ENCODE data around the gene THOC1.
"Not testable (repeated sequence)": the region's sequence is repeated elsewhere in the genome, so short reads cannot be mapped to it uniquely, and the experiment has no call there.

The THOC1 gene, protein sequence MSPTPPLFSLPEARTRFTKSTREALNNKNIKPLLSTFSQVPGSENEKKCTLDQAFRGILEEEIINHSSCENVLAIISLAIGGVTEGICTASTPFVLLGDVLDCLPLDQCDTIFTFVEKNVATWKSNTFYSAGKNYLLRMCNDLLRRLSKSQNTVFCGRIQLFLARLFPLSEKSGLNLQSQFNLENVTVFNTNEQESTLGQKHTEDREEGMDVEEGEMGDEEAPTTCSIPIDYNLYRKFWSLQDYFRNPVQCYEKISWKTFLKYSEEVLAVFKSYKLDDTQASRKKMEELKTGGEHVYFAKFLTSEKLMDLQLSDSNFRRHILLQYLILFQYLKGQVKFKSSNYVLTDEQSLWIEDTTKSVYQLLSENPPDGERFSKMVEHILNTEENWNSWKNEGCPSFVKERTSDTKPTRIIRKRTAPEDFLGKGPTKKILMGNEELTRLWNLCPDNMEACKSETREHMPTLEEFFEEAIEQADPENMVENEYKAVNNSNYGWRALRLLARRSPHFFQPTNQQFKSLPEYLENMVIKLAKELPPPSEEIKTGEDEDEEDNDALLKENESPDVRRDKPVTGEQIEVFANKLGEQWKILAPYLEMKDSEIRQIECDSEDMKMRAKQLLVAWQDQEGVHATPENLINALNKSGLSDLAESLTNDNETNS

DNA sequence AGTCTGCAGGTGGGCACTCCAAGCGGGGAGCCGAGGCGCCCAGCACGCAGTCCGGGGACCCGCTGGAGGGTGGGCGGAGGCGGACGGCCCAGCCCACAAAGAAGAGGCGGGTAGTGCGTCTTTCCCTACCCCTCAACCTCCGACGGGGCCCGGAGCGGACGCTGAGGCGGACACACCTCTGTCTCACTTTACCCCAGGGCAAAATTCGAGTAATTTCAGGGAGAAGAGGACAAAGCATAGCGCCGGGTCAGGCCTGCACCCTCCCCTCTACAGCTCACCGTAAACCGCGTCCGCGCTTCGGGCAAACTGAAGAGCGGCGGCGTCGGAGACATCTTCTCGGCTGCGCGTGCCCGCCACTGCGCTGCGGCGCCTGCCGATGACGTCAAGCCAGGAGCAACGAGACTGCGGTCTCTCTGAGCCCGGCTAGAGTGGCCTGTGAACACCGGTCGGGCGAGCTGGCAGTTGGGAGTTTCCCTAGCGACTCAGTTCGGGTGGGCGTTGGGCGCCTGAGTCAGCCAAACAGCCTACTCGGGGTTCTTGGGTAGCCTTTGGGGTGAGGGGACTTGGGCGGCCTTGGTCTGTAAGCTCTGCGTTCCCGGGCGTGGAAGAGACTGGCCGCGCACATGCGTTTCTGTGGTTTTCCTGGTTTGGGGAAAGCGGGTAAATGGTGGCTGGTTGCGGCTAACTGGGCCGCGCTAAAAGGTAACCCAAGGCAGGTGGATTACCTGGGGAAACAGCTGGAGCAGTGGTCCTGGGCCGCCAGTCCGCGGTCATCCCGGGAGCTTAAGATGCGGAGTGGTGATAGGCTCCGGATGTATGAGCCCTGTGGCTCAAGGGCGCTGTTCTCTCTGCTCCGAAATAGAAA is at the start of gene THOC1:
THOC1 (minus strand) TSS at position 360 of the 865 bp plus-strand sequence; CDS start at position 332, 28 bp downstream.
- DNase-seq (ENCODE audit: low spot score) = peak; percentile 77

DNA sequence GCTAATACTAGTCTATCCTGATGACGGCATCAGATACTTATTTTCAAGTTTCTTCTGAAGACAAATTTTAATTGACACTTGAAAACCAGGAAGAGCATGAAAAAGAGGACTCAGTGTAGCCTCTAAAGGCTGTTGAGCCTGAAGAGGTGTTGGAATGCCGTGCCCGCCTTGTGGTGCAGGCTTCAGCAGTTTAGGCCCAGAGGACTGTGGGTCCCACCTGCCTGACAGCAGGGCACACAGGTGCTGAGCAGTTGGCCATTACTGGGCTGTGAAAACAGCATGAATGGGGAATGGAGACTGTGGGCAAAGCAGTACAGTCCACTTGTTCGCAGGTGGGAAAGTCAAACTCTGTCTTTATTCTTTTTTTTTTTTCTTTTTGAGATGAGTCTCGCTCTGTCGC is 49.8 kb upstream of the THOC1 start:
- no peak for DNase-seq (ENCODE audit: low spot score)

DNA sequence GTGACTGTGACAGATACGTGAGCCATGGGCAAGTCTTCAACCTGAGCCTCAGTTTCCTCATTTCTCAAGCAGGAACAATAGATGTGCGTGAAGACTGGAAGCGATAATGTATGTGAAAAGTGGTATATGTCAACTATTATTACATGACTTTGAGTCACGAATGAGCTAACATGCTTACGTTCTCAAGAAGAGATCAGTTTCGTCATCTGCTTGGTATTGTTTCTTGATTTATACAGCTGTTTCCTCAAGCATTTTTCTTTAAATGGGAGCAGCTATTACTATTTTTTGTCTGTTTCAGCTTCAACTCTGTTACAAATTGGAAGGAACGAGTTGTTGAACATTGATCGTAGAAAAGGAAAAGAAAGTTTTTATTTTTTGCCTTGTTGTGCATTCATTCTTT is 48.5 kb upstream of the THOC1 start:
- DNase-seq (ENCODE audit: low spot score) = no peak

DNA sequence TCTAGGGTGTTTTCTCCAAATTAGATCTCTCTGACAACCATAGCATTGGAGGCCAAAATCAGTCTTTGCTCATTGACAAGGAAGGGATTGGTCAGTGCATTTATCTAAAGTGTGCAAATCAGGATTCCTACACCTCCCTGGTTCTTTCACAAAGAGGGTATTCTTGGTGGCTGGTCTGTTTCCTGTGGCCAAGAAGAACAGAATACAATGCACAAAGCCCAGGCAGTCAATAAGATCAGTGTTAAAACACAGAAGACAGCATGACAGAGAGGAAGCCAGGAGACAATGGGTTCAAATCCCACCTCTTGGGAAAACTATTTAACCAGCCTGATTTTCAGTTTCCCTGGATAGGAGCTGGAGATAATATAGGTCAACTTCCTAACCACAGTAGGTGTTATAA is 46.1 kb upstream of the THOC1 start:
- DNase-seq (ENCODE audit: low spot score) = peak; percentile 29

DNA sequence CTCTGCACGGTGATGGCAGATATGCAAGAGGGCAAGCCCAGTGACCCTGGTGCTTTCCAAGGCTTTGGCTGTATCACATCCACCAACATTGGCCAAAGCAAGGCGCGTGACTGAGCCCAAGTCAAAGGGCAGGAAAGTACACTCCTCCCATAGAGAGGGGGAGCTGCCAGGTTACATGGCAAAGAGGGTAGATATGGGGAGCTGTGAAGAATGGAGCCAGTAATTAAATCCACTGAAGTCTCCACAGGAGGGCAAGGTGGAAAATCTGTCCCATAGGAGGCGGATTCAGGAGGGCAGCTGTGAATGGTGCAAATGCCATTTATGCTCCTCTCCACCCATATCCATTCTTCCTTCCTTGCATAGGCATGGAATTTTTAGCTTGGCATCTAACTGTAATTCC is 44.6 kb upstream of the THOC1 start:
- no peak for DNase-seq (ENCODE audit: low spot score)

DNA sequence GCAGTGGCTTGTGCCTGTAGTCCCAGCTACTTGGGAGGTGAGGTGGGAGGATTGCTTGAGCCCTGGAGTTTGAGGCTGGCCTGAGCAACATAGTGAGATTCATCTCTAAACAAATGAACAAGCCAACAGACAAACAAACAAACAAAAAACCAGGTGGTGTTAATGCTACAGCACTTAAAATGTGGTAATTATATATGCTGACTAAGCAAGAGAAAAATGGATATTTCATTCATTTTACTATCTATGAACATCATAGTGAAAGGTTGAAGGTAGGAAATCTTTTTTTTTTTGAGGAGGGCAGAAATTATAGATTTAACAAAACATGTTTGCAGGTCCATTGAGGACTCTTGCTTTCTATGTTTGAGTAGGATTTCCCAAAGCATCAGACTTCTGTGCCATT is 42.2 kb upstream of the THOC1 start:
- DNase-seq (ENCODE audit: low spot score) = no peak

DNA sequence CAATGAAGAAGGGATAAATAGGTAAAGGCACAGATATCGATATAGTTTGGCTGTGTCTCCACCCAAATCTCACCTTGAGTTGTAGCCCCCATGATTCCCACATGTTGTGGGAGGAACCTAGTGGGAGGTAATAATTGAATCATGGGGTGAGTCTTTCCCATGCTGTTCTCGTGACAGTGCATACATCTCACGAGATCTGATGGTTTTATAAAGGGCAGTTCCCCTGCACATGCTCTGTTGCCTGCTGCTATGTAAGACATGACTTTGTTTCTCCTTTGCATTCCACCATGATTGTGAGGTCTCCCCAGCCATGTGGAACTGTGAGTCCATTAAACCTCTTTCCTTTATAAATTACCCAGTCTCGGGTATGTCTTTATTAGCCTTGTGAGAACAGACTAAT is 40.2 kb upstream of the THOC1 start:
- DNase-seq (ENCODE audit: low spot score) = not testable (repeated sequence)

DNA sequence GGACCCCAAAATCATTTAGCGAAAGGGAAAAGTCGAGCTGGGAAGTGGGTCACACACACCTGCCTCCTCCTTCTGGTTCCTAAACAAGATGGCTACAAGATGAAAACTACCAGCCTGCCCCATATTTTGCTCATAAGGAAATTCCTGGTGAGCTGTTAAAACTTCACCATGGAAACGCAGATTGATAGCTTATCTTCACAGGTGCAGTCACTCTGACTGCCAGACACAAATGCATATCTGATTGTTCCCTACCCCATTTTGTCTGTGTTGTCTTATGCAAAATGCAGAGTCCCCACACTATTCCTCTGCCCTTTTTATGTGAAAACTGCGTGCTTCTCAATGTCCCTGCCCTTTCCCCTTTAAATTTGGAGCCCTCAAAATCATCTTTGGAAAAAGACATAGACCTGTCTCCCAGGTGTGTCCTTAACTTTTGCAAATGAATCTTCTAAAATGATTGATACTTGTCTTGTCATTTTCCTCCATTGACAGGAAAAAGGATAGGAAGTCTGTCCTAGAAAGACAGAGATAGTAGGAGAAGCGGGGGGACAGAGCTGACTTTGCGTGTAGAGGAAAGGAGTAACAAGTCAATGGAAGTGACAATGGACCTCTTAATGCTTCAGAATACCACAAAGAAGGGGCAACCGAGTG is 38.9 kb upstream of the THOC1 start:
- no peak for DNase-seq (ENCODE audit: low spot score)

DNA sequence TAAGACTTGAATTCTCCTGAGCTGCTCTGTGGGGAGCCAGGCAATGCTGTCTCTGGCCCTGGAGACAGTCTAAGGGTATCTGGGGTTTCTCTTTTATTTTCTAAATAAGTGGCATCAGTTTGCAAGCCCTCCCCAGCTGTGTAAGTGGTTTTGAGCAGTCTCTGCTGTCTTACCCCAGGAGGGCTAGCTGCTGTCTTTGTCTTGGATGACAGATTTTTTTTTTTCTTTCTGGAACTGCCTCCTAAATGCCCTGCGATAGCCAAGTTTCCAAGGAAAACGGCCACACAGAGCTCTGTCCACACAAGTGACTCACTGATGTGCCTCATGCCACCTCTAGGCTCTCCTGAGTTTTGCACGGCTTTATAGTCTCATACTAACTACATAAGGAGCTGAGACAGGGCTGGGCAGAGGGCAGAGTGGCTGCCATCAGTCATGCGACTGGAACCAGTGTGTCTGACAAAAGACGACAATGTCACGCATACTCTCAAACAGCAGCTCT is 37.2 kb upstream of the THOC1 start:
- no peak for DNase-seq (ENCODE audit: low spot score)

DNA sequence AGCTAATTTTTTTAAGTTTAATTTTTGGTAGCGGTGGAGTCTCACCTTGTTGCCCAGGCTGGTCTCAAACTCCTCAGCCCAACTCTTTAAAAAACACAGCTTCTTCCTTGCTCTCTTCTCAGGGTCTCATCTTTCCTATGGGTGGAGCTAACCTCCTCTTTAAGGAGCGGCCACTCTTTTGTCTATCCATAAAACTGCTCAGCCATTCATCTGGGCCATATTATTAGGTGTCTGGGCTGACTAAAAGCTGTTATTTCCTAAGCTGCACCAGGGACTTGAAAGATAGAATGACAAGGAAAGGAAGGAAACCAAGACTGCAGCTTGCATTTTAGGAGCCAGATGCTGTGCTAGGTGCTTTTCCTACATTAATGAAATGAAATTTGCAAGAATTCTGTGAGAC is 35.8 kb upstream of the THOC1 start:
- DNase-seq (ENCODE audit: low spot score) = no peak

DNA sequence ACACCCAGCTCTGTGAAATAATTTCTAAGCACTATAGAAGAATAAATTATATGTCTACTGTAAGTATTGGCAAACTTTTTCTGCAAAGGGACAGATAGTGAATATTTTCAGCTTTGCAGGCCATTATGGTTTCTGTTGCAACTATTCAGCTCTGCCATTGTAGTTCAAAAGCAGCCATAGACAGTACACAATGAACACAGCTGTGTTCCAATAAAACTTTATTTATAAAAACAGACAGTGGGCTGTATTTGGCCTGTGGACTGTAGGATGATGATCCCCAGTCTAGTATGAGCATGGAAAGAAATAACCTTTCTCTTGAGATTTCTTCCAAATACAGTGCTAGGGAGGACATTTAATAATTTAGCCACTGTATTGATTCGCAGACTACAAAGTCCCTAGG is 35.2 kb upstream of the THOC1 start:
- DNase-seq (ENCODE audit: low spot score) = no peak

DNA sequence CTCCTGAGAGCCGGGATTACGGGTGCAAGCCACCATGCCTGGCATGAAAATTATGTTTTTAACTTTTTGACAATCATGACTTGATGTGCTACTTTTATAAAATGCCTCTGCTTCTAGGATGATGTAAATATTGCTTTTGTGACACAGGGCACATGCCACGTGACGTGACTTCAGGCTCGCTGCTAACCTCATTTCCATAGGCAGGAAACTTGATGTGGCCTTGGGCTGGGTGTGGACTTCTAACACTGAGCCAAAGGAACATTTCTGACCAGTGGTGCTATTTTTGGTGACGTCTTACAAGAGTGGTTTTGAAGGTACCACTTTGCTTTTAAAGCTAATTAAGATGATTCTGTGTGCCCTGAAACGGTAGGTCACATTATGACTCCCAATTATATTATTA is 34.2 kb upstream of the THOC1 start:
- no peak for DNase-seq (ENCODE audit: low spot score)

DNA sequence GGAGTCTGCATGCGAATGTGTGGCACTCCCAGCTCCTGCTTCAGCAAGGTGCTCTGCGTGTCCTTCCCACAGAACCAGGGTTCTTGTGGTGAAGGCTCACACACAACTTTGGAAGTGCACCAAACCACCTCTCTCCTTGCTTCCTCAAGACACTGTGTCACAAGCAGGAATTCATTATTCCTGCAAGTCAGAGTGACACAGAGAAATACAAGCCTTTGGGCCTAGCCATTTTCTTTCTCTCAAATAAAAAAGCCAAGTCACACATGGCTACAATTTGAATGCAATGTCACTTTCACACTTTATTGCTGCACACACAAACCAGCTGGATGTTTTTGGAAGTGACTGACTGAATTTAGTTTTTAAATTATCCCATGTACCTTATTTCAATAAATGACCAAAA is 30.1 kb upstream of the THOC1 start:
- no peak for DNase-seq (ENCODE audit: low spot score)

DNA sequence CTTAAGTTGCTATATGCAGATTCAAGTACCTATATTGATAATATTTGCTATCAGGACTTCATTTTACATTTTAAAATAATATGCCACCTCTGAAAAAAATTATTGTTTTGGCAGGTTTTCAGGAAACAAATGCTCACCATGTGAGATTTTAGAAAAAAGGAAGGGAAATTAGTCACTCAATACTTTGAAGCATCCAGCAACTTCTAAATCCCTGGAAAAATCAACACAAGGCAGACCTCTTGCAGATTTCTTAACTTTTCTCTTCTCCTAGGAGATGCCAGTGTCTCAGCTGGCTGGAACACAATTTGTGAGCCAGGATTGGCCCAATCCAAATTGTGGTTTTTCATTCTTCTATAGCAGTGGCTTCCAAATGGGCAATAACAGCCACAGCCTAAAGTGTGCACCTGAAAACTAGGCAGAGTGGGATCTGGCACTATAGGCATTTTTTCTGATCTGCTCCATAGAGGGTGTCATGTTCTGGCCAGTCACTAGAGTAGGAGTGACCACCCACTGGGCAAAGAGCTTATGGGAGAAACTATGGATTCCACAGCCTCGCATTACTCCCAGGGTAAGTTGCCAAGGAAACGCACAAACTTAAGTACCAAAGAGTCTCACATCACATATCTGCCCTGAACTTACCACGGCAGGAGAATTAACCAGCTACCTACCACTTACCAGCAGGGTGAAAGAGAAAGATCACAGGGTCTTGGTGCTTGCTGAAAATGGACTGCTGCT is 28.1 kb upstream of the THOC1 start:
- DNase-seq (ENCODE audit: low spot score) = no peak

DNA sequence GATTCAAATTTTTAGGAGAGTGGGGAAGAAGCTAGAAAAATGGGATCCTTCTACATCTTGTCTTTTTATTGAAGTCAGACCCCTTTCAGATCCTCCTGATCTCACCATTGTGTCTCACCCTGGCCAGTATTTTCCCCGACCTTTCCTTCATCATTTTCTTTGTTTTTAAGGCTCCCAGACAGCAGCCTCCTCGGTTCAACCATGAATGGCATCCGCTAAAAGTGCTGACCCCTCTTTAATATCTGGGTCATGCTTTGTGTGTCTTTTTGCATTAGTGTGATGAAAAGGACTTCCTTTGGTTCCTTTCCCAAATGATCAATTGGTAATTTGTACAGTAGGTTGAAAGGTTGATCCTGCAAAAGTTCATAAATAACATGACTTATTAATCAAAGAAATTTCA is 26.7 kb upstream of the THOC1 start:
- no peak for DNase-seq (ENCODE audit: low spot score)

DNA sequence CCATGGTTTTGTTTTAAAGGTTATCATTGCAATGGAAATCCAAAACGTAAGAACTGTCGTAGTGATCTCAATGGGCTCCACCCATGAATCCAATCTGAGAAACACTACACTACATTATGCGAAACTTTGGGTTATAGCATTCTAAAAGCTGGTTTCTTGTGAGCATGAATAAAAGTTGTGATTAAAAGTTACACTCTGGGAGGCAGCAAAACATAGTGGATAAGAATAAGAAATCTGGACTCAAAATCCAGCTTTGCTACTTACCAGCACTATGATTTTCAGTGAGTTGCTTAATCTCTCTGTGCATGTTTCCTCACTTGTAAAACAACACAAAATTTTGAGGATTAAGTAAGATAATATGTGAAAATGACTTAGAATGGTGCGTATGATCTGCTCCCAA is 25.7 kb upstream of the THOC1 start:
- no peak for DNase-seq (ENCODE audit: low spot score)

DNA sequence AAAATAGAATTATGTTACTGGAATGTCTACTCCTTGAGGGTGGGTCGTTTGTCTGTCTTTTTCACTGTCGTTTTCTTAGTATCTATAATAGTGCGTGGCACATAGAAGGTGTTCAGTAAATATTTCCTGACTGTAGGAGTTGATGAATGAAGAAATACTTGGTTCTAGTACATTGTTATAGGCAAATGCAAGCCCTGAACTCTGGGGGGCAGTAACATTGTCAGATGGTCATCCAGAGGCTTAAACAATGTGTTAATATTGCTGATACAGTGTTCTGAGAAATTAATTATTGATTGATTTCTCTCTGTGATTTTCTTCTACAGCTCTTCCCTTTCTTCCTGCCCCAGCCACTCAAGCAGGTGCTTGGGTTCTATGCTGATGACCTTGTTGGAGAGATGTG is 24.4 kb upstream of the THOC1 start:
- no peak for DNase-seq (ENCODE audit: low spot score)

DNA sequence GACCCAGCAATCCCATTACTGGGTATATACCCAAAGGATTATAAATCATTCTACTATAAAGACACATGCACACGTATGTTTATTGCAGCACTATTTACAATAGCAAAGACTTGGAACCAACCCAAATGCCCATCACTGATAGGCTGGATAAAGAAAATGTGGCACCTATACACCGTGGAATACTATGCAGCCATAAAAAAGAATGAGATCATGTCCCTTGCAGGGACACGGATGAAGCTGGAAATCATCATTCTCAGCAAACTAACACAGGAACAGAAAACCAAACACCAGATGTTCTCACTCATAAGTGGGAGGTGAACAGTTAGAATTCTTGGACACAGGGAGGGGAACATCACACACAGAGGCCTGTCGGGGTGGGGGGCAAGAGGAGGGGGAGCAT is 22.1 kb upstream of the THOC1 start:
- DNase-seq (ENCODE audit: low spot score) = not testable (repeated sequence)

DNA sequence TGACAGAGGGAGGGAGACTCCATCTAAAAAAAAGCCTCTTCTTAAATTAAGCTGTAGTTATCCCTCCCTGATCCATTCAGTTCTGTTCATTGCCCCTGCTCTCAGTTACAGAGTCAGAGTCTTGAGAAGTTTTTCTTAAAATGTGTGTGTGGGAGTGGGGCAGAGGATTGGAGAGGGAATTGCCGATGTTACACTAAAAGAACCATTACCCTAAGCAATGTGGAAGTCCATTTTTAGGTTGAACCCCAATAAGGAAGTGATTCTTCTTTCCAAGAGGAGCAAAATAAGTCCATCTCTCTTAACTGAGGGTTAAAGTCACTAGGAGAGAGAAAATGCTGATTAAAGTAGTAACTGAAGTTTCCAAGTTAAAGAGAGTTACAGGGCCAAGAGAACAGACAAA is 21.2 kb upstream of the THOC1 start:
- DNase-seq (ENCODE audit: low spot score) = no peak

DNA sequence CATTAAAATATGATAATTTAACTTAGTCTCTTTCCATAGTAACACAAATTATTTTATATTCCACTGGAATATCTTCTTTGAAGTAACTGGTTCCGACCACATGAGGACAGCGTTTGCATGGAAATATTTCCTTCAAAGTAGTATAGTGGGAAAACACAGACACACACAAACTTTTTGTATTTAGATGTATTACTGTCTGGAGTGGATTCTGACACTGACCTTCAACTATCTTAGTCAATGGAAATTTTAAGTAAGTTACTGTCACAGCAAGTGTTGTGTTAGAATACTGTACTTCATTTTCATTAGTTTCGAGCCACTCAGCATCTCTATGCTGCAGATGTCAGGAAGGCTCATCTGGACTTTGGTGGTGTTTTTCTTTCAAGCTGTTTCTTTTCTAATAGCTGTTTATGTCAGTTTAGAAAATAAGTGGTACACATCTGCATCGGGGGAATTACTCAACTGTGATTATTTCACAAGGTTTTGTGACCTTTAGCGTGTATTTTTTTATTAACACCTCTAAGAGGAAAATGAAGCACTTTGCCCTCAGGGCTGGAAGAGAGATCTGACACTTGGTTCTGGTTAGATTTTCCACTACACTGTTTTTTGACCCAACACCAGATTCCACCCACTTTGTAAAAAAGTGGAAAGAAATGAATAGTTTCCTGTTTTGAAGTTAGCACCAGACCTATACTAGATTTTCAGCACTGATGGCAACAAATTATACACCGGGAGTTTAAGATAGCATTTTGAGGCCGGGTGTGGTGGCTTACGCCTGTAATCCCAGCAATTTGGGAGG is 18.9 kb upstream of the THOC1 start:
- peak; percentile 14 for DNase-seq (ENCODE audit: low spot score)

DNA sequence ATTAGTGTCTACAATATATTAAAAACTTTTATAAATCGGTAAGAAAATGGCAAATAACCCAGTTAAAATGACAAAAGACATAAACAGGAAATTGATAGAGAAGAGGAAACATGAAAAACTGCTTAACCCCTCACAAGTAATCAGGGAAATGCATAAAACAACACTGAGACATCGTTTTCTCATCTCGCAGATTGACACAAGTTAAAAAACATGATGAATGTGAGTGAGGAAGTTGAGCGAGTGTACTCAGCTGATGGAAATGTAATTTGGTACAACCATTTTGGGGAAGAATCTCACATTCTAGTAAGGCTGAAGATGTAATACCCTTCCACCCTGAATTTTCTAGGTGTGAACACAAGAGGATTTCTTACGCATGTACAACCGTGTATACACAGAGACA is 18.0 kb upstream of the THOC1 start:
- DNase-seq (ENCODE audit: low spot score) = no peak

Measured in COLO829 (cell line).